ENCODE measurements around the gene SLC9A7.

The SLC9A7 gene

GRCh38 chrX:46670316-46670715, 88.6 kb downstream of the SLC9A7 start:
- DNase-seq: no peak

DNA sequence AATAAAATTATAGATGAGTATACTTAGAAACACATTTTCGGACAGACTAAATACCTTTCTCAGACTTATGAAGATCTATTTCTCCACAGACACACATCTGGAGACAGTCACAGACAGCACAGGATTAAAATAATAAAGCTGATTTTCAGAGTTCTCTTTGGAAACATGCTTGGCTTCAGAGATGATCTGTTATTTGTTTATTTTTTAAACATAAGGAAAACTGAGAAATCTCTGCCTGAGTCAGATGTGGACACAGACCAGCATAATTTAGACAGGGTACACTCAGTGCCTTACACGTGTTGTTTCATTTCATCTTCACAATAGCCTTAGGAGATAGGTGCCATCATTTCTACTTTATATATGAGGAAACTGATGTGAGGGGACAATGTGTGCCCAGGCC, 92.1 kb downstream of the SLC9A7 start:
- TF ChIP-seq POLR2A (IDR thresholded peaks at IDR 0.05; ENCODE audit: low read length) (no peak), GATA1 (IDR thresholded peaks at IDR 0.05; ENCODE audit: low read depth, low read length) (no peak)
- DNase-seq: no peak

More at GRCh38 chrX:46670316-46670715, 88.6 kb downstream of the SLC9A7 start:
- no peak for TF ChIP-seq POLR2A (IDR thresholded peaks at IDR 0.05; ENCODE audit: low read length)
- TF ChIP-seq GATA1 (IDR thresholded peaks at IDR 0.05; ENCODE audit: low read depth, low read length): no peak

GRCh38 chrX:46665232-46666152, 93.4 kb downstream of the SLC9A7 start:
- no peak for DNase-seq
- TF ChIP-seq GATA1 (IDR thresholded peaks at IDR 0.05; ENCODE audit: low read depth, low read length): no peak
- no peak for TF ChIP-seq POLR2A (IDR thresholded peaks at IDR 0.05; ENCODE audit: low read length)

DNA sequence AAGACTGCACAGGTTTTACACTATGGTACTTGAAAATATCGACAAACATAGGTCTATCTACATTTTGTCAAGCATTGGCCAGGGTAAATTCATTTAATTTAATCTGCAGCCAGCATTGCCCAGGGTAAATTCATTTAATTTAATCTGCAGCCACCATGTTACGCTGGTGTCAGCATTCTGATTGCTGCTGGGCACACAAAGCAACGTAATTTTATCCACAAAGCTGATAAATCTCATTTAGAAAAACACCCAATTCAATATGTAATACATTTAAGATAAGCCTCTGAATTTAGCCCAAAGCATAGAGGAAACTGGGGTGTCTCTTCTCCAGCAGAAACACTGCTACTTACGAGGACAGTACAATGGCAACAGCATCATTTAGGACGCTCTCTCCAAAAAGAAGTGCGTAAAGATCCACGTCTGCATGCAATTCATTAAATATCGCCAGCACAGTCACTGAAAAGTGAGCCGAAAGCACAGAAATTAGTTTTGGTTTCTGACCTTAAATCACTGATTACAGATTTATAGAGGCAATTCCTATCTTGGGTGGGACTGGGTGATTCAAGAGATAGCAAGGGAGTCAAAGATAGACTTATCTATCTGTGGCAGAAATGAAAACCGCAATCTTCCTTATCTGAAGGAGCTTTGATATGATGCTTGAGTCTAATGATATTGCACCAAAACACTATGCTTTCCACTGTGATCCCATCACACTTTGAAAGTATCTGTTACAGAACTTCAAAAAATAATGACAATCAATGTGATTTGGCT, 96.5 kb downstream of the SLC9A7 start:
- no peak for TF ChIP-seq POLR2A (IDR thresholded peaks at IDR 0.05; ENCODE audit: low read length)
- peak in 1 of 2 experiments; percentile 25 for DNase-seq

DNA sequence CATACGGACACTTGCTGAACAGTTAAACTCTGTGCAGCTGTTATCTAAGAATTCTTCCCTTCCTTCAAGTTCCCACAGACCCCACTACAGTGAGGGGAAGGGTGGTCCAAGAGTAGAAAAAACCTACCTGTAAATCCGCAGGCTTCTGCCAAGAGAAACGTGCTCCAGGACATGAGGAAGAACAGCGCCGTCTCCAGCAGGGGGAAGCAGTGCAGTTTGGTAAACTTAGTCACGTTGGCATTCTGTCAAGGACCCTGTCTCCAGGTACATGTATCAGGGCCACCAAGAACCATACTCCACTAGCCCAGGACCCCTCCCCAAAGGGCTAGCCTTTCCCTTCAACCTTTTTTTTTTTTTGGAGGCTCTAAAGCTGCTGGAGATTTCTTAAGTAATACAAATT, 105.4 kb downstream of the SLC9A7 start:
- TF ChIP-seq POLR2A (IDR thresholded peaks at IDR 0.05; ENCODE audit: low read length): no peak
- DNase-seq: peak; percentile 0 to 1

GRCh38 chrX:46649421-46650260, 109.3 kb downstream of the SLC9A7 start:
- TF ChIP-seq GATA1 (IDR thresholded peaks at IDR 0.05; ENCODE audit: low read depth, low read length): no peak
- TF ChIP-seq POLR2A (IDR thresholded peaks at IDR 0.05; ENCODE audit: low read length): no peak
- no peak for DNase-seq

- no peak for DNase-seq
- TF ChIP-seq POLR2A (IDR thresholded peaks at IDR 0.05; ENCODE audit: low read length) (no peak), GATA1 (IDR thresholded peaks at IDR 0.05; ENCODE audit: low read depth, low read length) (no peak)
These were observed 110.3 kb downstream of the SLC9A7 start for GRCh38 chrX:46648660-46649059.

DNA sequence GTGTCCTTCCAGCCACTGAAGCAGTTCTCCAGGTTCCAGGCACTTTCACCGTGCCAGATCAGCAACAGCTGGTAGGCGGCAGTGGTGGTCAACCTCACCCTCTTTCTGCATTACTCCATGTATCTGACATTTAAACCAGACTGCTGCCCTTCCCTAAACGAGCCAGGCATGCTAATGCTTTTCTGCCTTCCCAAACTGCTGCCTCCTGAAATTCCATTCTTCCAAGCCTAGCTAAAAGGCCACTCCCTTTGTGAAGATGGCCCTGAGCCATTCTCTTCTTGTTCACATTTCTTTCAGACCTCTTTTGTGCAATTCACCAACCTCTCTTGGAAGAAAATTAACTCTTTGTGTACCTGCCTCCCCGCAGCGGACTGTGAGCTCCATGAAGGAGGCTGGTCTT, 111.7 kb downstream of the SLC9A7 start:
- no peak for TF ChIP-seq GATA1 (IDR thresholded peaks at IDR 0.05; ENCODE audit: low read depth, low read length)
- TF ChIP-seq POLR2A (IDR thresholded peaks at IDR 0.05; ENCODE audit: low read length): no peak
- DNase-seq: no peak

GRCh38 chrX:46645614-46646013, 113.3 kb downstream of the SLC9A7 start:
- DNase-seq: no peak
- TF ChIP-seq GATA1 (IDR thresholded peaks at IDR 0.05; ENCODE audit: low read depth, low read length) (no peak), POLR2A (IDR thresholded peaks at IDR 0.05; ENCODE audit: low read length) (no peak)

DNA sequence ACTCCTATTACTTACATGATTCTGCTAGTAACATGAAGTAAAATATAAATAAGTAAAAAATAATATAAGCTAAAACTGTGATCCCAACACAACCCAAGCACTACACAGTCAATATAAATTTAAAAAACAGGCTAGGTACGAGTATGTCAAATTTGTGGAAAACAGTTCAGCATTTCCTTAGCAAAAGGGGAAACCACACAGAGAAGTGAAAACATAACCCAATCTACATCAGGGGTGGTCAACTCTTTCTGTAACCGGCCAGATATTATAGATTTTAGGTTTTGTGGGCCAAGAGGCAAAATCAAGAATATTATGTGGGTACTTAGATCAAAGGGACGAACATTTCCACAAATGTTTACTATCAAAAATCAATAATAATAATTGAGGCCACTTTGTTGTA, 115.3 kb downstream of the SLC9A7 start:
- no peak for TF ChIP-seq POLR2A (IDR thresholded peaks at IDR 0.05; ENCODE audit: low read length)
- TF ChIP-seq GATA1 (IDR thresholded peaks at IDR 0.05; ENCODE audit: low read depth, low read length): no peak
- no peak for DNase-seq

DNA sequence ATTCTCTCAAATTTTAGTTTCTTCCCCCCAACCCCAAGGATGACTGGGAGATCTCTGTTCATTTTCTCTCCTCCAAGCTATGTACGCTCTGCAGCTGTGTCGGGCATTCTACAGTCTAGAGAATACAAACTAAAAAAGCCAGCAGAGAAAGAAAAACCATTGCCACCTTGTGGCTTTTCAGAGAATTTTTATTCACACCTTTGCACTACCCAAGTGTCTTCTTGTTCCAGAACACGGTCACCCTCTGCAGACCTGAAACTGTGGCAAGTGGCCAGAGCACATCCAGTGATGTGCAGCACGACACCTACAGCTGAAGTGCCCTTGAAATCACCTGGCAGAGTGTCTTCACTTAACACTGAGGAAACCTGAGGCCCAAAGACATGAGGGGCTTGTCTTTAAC, 116.8 kb downstream of the SLC9A7 start:
- no peak for TF ChIP-seq POLR2A (IDR thresholded peaks at IDR 0.05; ENCODE audit: low read length)
- no peak for TF ChIP-seq GATA1 (IDR thresholded peaks at IDR 0.05; ENCODE audit: low read depth, low read length)
- DNase-seq: peak in 1 of 2 experiments; percentile 2

GRCh38 chrX:46637938-46638337, 121.0 kb downstream of the SLC9A7 start:
- peak; percentile 0 to 3 for DNase-seq
- TF ChIP-seq GATA1 (IDR thresholded peaks at IDR 0.05; ENCODE audit: low read depth, low read length): no peak
- TF ChIP-seq POLR2A (IDR thresholded peaks at IDR 0.05; ENCODE audit: low read length): no peak

DNA sequence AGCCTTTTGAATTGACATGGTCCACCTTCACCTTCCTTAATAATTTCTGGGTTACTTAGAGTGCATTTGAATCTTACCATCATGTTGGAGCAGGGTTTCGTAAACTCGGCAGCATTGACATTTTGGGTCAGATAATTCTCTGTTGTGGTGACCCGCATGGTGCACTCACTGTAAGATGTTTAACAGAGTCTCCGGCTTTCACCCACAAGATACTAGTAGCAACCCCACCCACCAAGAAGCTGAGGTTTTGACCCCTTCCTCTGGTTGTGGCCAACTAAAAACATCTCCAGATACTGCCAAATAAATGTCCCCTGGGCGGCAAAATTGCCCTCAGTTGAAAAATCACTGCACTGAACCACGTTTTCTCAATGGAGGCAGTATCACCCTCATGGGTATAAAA, 122.7 kb downstream of the SLC9A7 start:
- no peak for DNase-seq
- TF ChIP-seq GATA1 (IDR thresholded peaks at IDR 0.05; ENCODE audit: low read depth, low read length) (no peak), POLR2A (IDR thresholded peaks at IDR 0.05; ENCODE audit: low read length) (no peak)

GRCh38 chrX:46635186-46635585, 123.7 kb downstream of the SLC9A7 start:
- DNase-seq: no peak
- TF ChIP-seq GATA1 (IDR thresholded peaks at IDR 0.05; ENCODE audit: low read depth, low read length): no peak
- no peak for TF ChIP-seq POLR2A (IDR thresholded peaks at IDR 0.05; ENCODE audit: low read length)

Measured in erythroblast (primary cell).